Stimulated activated CD4-positive, alpha-beta T cell treated with anti-CD3 and anti-CD28 coated beads, Interleukin-15, amount 100 ng/mL, for 24 hours (primary cell): ENCODE data around the gene TECPR1.

Experiments used
- DNase-seq: peaks from one replicate; pipeline ENCODE4 v3.0.0-alpha.2; 2020

The TECPR1 gene

DNA sequence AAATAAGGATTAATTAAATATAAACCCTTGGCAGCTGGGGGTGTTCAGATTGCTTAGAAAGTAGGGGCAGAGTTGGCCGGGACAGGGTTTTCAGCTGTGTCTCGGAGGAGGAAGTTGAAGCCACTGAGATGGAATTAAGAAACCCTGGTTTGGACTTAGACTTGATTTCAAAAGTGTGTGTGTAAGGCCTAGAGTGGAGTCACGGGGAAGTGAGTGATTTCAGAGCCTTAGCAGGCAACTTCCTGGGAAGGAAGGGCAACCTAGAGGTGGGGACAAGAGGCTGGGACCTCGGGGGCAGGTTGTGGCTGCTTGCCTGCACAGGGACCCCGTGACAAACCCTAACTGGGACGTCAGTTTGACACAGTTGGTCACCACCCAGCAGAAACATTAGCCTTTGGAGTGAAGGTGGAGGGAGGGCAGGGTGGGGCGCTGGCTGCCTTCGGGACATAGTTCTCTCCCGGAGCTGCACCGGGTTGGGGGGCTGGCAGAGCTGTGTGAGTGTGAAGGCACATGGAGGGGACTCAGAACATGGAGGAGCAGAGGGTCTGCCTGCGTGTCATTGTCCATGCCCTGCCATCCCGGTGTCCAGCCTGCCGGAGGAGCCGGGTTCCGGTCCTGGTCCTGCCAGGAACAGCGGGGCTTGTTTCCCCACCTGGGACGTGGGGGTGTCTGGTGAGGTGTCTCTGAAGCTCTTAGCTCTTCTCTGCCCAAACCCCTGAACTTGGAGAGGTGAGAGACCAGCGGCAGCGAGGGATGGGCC lies 31.3 kb upstream of the TECPR1 start:
- no peak for DNase-seq

DNA sequence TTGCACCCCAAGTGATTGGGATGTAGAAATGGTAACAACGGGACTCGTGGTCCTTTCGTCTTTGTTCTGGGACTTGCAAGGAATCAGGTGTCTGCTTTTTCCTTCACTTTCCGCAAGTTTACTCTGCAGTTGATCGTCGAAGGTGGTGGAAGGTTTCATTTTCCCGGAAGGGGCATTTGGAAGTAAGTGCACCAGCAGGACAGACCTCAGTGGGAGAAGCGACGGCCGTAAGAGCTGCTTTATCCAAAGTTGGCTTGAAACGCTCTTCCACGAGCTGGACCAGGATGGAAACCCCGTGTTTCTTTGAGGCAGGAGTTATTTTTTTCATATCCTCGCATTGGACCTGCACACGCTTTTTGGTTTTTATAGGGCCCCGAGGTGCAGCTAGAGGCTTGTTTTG lies 30.7 kb upstream of the TECPR1 start:
- DNase-seq: no peak

- peak; percentile 48 for DNase-seq
Observed at GRCh38 chr7:98281757-98282606, 29.9 kb upstream of the TECPR1 start.

DNA sequence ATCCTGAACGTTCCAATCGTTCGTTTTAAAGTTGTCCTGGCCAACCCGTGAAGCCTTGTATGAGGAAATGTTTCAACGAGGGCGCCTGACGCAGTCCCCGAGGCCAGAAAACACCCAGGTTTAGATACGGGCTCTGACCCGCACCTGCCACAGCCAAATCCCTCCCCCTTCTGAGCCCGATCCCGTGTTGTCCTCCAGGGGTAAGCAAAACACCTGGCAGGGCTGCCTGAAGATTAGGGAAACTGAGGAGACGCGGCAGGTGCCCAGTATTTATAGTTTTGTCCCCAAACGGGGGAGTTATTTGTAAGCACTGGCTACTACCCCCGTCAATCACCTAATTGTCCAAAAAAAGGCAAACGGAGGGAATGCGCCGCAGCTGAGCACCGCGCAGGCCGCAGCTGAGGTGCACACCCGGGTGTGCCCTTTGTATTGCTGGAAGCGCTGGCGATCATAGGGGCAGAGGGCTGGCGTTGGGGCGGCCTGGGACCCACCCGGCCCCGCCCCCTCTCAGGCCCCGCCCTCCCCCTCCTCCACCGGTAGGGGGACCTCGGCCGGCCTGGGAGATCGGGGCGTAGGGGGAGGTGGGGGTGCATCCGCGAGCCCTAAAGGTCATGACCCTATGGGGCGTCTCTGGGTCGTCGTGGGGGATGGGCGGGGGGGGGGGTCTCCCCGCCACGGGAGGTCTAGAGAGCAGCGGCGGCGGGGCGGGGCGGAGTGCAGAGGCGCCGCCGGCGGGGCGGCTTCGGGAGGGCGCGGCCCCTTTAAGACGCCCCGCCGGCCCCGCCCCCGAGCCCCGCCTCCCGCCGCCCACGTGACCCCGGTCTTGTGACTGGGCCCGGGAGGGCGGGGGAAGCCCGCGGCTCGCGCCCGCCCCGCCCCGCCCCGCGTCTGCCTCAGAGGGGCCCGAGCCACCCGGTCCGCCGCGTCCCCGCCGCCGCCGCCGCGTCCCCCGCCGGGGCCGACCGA lies 29.0 kb upstream of the TECPR1 start, which contains the start of gene BRI3:
BRI3 (plus strand) TSS at position 896 of the 966 bp plus-strand sequence. CDS start 110 bp downstream, outside the sequence.
- peak; percentile 91 for DNase-seq

DNA sequence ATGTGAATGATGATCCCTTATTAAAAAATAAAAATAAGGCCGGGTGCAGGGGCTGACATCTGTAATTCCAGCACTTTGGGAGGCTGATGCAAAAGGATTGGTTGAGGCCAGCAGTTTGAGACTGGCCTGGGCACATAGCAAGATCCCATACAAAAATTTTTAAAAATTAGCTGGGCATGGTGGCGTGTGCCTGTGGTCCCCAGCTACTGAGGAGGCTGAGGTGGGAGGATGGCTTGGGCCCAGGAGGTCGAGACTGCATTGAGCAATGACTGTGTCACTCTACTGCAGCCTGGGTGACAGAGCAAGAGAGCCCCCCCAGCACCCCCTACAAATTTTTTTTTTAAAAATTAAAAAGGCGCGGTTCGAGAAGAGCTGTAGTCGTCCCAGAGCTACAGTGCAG lies 28.3 kb upstream of the TECPR1 start:
- no peak for DNase-seq

GRCh38 chr7:98278936-98279335 lies 26.9 kb upstream of the TECPR1 start:
- no peak for DNase-seq

GRCh38 chr7:98278408-98278807 lies 26.4 kb upstream of the TECPR1 start:
- no peak for DNase-seq

DNA sequence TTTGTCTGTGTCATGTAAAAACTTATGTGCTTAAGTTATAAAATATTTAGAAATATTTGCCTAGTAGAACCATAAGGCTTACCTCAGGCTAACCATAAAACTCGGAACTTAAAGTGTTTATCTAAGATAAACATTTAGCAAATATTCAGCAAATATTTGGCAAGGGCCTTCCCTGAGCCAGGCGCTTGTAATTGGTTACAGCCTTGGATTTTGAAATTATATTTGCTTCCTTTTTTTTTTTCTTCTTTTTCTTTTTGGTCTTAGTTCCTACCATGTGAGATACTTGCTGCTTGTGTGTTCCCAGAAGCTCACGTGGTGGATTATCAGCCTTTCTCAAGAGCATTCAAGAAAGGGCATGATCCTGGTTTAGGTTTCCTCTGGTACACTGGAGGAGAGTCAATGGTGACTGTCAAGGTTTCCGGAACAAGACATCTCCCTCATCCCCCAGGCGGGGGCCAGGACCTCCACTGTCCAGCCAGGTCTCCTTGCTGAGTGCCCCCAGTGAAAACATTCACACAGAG lies 24.3 kb upstream of the TECPR1 start:
- DNase-seq: no peak

- no peak for DNase-seq
Observed at GRCh38 chr7:98267303-98267702, 15.3 kb upstream of the TECPR1 start.

GRCh38 chr7:98266840-98267239 lies 14.8 kb upstream of the TECPR1 start:
- DNase-seq: no peak

GRCh38 chr7:98265841-98266271 lies 13.8 kb upstream of the TECPR1 start:
- no peak for DNase-seq

GRCh38 chr7:98257701-98258100 lies 5.7 kb upstream of the TECPR1 start:
- DNase-seq: no peak

- DNase-seq: no peak
Observed at GRCh38 chr7:98256431-98256830, 4.4 kb upstream of the TECPR1 start.

GRCh38 chr7:98254951-98255610 lies 3.0 kb upstream of the TECPR1 start:
- DNase-seq: no peak

DNA sequence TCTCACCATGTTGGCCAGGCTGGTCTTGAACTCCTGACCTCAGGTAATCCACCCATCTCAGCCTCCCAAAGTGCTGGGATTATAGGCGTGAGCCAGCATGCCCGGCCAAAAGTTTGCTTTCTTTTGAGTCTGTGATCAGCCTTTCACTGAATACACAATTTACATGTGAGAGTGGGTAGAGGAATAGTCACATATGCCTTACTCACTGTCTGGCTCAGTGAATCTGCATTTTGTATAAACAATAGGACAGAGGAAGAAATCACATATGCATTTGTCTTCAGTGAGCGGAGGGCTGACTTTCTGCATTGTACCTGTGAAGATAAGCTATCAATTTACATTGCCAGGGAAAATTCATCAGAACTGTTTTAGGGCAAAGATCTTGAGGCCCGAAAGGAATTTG lies 2.5 kb upstream of the TECPR1 start:
- no peak for DNase-seq

DNA sequence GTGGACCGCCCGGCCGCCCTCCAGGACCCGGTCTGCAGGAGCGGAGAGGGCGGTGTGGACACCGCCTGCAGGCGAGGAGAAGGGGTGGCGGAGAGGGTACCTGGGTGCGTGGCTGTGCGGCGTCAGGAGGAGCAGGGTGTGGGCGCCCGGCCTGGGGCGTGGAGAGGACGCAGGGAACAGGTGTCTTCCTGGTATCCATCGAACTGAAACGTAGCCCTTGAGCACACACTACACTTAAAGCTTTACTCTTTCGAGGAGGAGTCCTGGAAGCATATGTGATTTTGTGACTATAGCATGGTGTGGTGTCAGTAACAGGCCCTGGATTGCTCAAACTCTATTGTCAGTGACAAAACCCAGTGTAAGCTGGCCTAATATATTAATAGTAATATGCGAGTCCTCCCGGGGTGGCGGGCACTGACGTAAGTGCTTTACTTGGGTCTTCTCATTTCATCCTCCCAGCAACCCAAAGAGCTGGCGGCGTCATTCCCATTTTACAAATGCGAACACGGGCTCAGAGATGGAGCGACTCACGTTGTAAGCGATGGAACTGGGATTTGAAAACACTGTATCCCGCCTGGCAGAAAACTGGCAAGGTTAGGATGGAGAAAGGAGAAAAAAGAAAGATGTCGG lies 508 bp upstream of the TECPR1 start:
- no peak for DNase-seq

DNA sequence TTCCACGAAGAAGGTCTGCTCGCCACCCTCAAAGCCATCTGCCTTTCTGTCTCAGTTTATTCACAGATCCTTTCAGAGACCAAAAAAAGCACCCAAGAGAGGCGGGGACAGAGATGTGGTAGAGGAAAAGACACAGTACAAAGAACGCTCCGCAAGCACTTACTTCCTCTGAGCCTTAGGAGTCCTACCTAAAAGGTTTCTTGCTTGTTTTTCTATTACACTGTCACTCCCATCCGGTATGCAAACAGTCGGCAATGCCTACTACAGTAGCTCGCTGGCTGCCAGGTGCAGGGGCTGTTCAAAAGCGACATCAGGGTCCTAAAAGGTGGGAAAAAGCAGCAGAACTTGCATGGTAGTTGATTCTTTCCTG lies 816 bp downstream of the TECPR1 start:
- no peak for DNase-seq

DNA sequence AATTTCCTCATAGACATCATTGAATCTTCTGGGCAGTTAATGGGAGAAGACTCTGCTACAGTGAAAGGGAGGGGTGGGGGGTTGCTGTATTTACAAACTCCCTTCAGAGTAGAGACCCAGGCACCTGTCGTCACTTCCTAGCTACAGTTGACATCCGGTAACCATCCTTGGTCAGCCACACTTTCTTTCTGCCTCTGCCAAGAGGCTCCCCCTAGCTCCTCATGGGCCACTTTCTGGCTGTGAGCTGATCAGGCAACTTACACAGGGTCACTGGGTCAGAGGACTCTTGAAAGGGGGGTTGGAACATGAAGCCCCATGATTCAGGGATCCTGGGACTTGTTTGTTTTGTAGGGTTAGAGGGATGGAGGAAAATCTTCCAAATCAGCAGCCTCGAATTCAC lies 1.2 kb downstream of the TECPR1 start:
- peak; percentile 51 for DNase-seq

DNA sequence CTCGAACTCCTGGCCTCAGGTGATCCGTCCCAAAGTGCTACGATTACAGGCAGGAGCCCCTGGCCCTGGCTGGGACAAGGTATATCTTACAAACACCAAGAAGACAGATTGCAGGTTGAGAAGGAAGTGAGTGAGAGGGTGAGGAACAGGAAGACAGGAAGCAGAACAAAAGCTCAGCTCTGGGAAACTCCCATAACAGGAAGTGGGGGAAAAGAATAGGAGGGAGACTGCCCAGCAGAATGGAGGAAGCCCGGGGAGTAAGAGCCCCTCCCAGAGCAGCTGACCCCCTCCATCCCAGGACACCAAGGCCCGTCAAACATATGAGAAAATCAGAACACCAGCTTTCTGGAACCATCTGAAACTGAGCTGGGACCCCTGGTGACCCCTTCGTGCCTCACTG lies 2.9 kb downstream of the TECPR1 start:
- no peak for DNase-seq

DNA sequence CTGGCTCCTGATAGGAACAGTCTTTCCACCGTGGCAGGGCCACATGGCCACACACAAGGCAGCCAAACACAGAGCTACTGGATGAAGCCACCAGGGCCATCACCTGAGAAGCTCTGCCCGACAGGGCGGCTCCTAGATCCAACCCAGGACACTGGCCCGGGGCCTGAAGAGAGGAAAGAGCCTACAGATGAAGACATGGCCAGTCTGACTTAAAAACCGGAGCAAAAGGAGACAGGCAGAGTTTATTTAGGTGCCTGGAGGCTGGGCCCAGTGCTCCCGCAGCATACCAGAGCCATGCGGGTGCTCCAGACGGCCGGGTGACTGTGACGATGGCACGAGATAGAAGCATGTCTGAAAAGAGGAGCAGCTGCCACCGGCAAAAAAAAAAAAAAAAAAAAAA lies 3.9 kb downstream of the TECPR1 start:
- DNase-seq: no peak

DNA sequence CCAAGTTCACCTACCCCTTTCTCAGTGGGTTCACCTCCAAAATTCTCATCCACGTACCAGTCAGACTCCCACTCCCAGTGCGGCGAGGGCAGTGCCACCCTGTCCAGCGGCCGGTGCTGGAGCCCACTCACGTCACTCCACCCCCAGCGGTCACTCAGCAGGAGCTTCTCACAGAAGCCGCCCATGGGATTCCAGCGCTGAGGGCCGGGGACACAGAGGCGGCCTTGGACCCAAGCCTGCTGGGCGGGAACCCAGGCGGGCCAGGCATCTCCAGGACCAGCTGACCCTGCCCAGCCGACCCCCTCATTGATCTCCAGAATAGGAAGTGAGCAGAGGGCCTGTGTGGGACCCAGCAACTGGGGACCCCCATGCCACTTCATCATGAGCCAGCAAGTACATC lies 7.2 kb downstream of the TECPR1 start:
- DNase-seq: no peak

- DNase-seq: no peak
Observed at GRCh38 chr7:98242934-98243333, 9.1 kb downstream of the TECPR1 start.
